Lung (tissue), 12 donors: ENCODE results near the gene RIMKLB. TPM values are rescaled to one million over a fixed set of nuclear protein-coding genes. Genes with fewer than 3 reads are reported as not detected.

Experiments
- ATAC-seq: fragments of 200-7000 bp; cut with Tn5 transposase; one replicate; pipeline ENCODE4 v1.9.1; 2020; ENCODE audit warnings: moderate number of reproducible peaks; ENCODE audit not compliant: insufficient read depth, low FRiP score
- DNase-seq, 3 donors: peaks; one replicate each; pipeline ENCODE4 v3.0.0-alpha.2; 2013 to 2017
- H3K27ac ChIP-seq, 2 donors: one replicate each; pipeline ENCODE4 v1.5.1; 2013; ENCODE audit warnings: mild to moderate bottlenecking in 2 of 2, moderate library complexity in 2 of 2, control low read depth in 1 of 2, inconsistent platforms in 1 of 2, low read depth in 1 of 2, low read length in 1 of 2
- H3K27me3 ChIP-seq, 3 donors: one replicate each; pipeline ENCODE4 v1.5.1; 2013; ENCODE audit warnings: low read length in 2 of 3; ENCODE audit not compliant: control insufficient read depth in 3 of 3, insufficient read depth in 3 of 3
- H3K36me3 ChIP-seq, 4 donors: one replicate each; pipeline ENCODE4 v1.5.1; 2013; ENCODE audit warnings: low read length in 4 of 4, mild to moderate bottlenecking in 1 of 4, moderate library complexity in 1 of 4; ENCODE audit not compliant: control insufficient read depth in 4 of 4, insufficient read depth in 4 of 4
- H3K4me1 ChIP-seq, 5 donors: one replicate each; pipeline ENCODE4 v1.5.1; 2013; ENCODE audit warnings: low read length in 5 of 5, mild to moderate bottlenecking in 2 of 5, moderate library complexity in 1 of 5; ENCODE audit not compliant: control insufficient read depth in 5 of 5, insufficient read depth in 5 of 5
- H3K4me3 ChIP-seq: one replicate; pipeline ENCODE4 v1.5.1; 2013; ENCODE audit warnings: mild to moderate bottlenecking, control low read depth, moderate library complexity
- H3K9ac ChIP-seq, 2 donors: one replicate each; pipeline ENCODE4 v1.5.1; 2013; ENCODE audit warnings: low read length in 2 of 2, control low read depth in 1 of 2; ENCODE audit not compliant: insufficient read depth in 1 of 2
- H3K9me3 ChIP-seq, 4 donors: one replicate each; pipeline ENCODE4 v1.5.1; 2013; ENCODE audit warnings: low read length in 3 of 4, mild to moderate bottlenecking in 1 of 4, moderate library complexity in 1 of 4; ENCODE audit not compliant: control insufficient read depth in 4 of 4, insufficient read depth in 3 of 4
- CTCF ChIP-seq: IDR thresholded peaks from 2 replicates; pipeline ENCODE4 v1.5.1; 2012; ENCODE audit warnings: mild to moderate bottlenecking; ENCODE audit errors: control extremely low read depth, extremely low read depth
- WGBS, 2 donors: extraction: QIAGEN DNeasy Blood & Tissue Kit; methylation state at CpG; one replicate each; pipeline ENCODE4 v1.1.7; 2013; 5-methylcytosine and 5-hydroxymethylcytosine counted together
- polyA plus RNA-seq, 2 donors: library from polyadenylated mRNA; stranded (reverse); fragments of 200-250 nt; gene quantifications; one replicate each; pipeline ENCODE4 v1.2.1, GENCODE V29; 2013
- total RNA-seq, 2 donors: library from RNA; depleted of rRNA in 1 of 2; stranded (reverse); fragments of >200 nt in 1 of 2; gene quantifications; one replicate each; pipeline ENCODE4 v1.2.1, GENCODE V29; 2014 to 2021
- donor health status: control.
- donor health status: control.
- donor health status: Bipolar disorder and iron deficiency.
- donor health status: healthy.
- donor health status: DM: yes; HTN: yes; CAD: no.

Gene RIMKLB
- total and polyA plus RNA-seq, 4 donors: 19.9 to 95.1 (median 35.7) TPM

- no peak for TF ChIP-seq CTCF
- Histone ChIP-seq H3K9ac (no peak overlapping the region), H3K27ac (no peak overlapping the region), H3K4me1 (peaks cover 0 to 29% (median 4%) of the 10 kb centered on the region in 5 donors), H3K4me3 (no peak overlapping the region), H3K27me3 (no peaks in the 10 kb centered on the region), H3K9me3 (no peaks in the 10 kb centered on the region), H3K36me3 (peaks cover 0 to 6% (median 5%) of the 10 kb centered on the region in 4 donors)
- ATAC-seq (no peak), DNase-seq (peak in 2 of 3 donors; percentile 6 to 7)
- 77 to 85% methylated on average over 2 of the region's 2 CpGs for WGBS, 2 donors
Observed at GRCh38 chr12:8779862-8780261, 82.1 kb downstream of the RIMKLB start.

GRCh38 chr12:8780389-8780788 is 82.6 kb downstream of the RIMKLB start:
- H3K4me1 ChIP-seq: peaks cover 0 to 29% (median 4%) of the 10 kb centered on the region in 5 donors
- H3K4me3 ChIP-seq: no peak overlapping the region
- WGBS, 2 donors: 79 to 83% methylated on average over 1 of the region's 1 CpG
- no peaks in the 10 kb centered on the region for H3K9me3 ChIP-seq
- ATAC-seq (no peak), DNase-seq (peak; percentile 16 to 60 (median 60))
- H3K27ac ChIP-seq: no peak overlapping the region
- H3K27me3 ChIP-seq: no peaks in the 10 kb centered on the region
- TF ChIP-seq CTCF: no peak
- H3K9ac ChIP-seq: no peak overlapping the region
- peaks cover 0 to 6% (median 5%) of the 10 kb centered on the region in 4 donors for H3K36me3 ChIP-seq

GRCh38 chr12:8781381-8782127 is 83.8 kb downstream of the RIMKLB start:
- TF ChIP-seq CTCF: no peak
- H3K4me1 ChIP-seq: peaks cover 0 to 29% (median 4%) of the 10 kb centered on the region in 5 donors
- WGBS, 2 donors: 70 to 91% methylated on average over 2 of the region's 2 CpGs
- peaks cover 0 to 6% (median 2%) of the 10 kb centered on the region in 4 donors for H3K36me3 ChIP-seq
- DNase-seq (peak; percentile 15 to 71 (median 71)), ATAC-seq (no peak)
- no peak overlapping the region for H3K4me3 ChIP-seq
- no peaks in the 10 kb centered on the region for H3K9me3 ChIP-seq
- H3K9ac ChIP-seq: peak overlapping the region in 1 of 2 donors; percentile 17
- H3K27ac ChIP-seq: no peak overlapping the region
- no peaks in the 10 kb centered on the region for H3K27me3 ChIP-seq
